K562 (cell line): ENCODE results near the gene ICA1. TPM values are rescaled to one million over a fixed set of nuclear protein-coding genes. Genes with fewer than 3 reads are reported as not detected.

ENCODE experiments used
- ATAC-seq: fragments of 200-7000 bp; cut with Tn5 transposase; 3 replicates; pipeline ENCODE4 v1.9.1; 2020; ENCODE audit warnings: moderate library complexity
- BruUV-seq: library from RNA; stranded (reverse); fragments of 400-500 nt; replicated peaks from 2 replicates; lab custom pipeline; 2021; lab: Mats Ljungman, UMichigan
- CTCF ChIA-PET: fragments of 300-600 bp; formaldehyde crosslinking; extraction: SDS; loops from one replicate; lab custom pipeline; 2021; ENCODE audit warnings: low intra/inter-chr PET ratio; lab: Yijun Ruan, JAX
- POLR2A ChIA-PET: fragments of 300-600, 350-650 bp; sonication (Branson Sonifier 250); formaldehyde crosslinking; extraction: SDS; loops from one replicate; lab custom pipeline; 2021; ENCODE audit warnings: antibody characterized with exemption, inconsistent platforms; lab: Yijun Ruan, JAX
- DNase-seq, 4 experiments: peaks; one replicate each; pipeline versions ENCODE4 v3.0.0 to v3.0.0-alpha.2; 2011 to 2018; ENCODE audit warnings: low spot score in 3 of 4, mixed read lengths in 3 of 4; ENCODE audit errors: extremely low read depth in 1 of 4
- FAIRE-seq: peaks from 2 replicates; lab custom pipeline; 2011; peaks lifted over from hg19 to GRCh38; lab: Jason Lieb, UNC
- H2AFZ ChIP-seq: 2 replicates; pipeline ENCODE4 v1.6.0; 2011; ENCODE audit warnings: low read depth, low read length, control low read depth, inconsistent platforms
- H3K27ac ChIP-seq: fragments of 200-600 bp; 3 replicates; pipeline ENCODE4 v1.8.0; 2011; ENCODE audit warnings: low read depth, mild to moderate bottlenecking, control low read depth, inconsistent platforms, low read length, moderate library complexity, mixed read lengths; ENCODE audit errors: extremely low read depth
- H3K27me3 ChIP-seq, 2 experiments: fragments of 300-600 bp in 1 of 2; 2 replicates in 1 of 2; 3 replicates in 1 of 2; pipeline versions ENCODE4 v1.6.0 to v1.8.0; 2011; ENCODE audit warnings: inconsistent platforms in 2 of 2, low read length in 2 of 2, mild to moderate bottlenecking in 1 of 2, mixed read lengths in 1 of 2, moderate library complexity in 1 of 2; ENCODE audit not compliant: control insufficient read depth in 2 of 2, insufficient read depth in 2 of 2
- H3K36me3 ChIP-seq: fragments of 300-600 bp; 3 replicates; pipeline ENCODE4 v1.8.0; 2011; ENCODE audit warnings: mild to moderate bottlenecking, low read length, inconsistent platforms; ENCODE audit not compliant: control insufficient read depth, insufficient read depth
- H3K4me1 ChIP-seq, 2 experiments: fragments of 200-600 bp in 1 of 2; replicated peaks in 1 of 2; 2 replicates in 1 of 2; 3 replicates in 1 of 2; pipeline versions ENCODE4 v1.5.1 to v1.8.0; 2011; ENCODE audit warnings: inconsistent platforms in 2 of 2, low read length in 2 of 2, mild to moderate bottlenecking in 1 of 2, mixed read lengths in 1 of 2, moderate library complexity in 1 of 2; ENCODE audit not compliant: control insufficient read depth in 2 of 2, insufficient read depth in 2 of 2
- H3K4me2 ChIP-seq: 2 replicates; pipeline ENCODE4 v1.6.1; 2011; ENCODE audit warnings: low read length, control low read depth, inconsistent platforms, mixed read lengths; ENCODE audit not compliant: insufficient read depth
- H3K4me3 ChIP-seq: fragments of 200-600 bp; sonication (generic), shearing (Covaris generic); 2 replicates; pipeline ENCODE4 v1.5.1; 2016; ENCODE audit warnings: control low read depth, inconsistent platforms
- H3K79me2 ChIP-seq: fragments of 200-600 bp; 3 replicates; pipeline ENCODE4 v1.8.0; 2011; ENCODE audit warnings: low read length, inconsistent platforms; ENCODE audit not compliant: control insufficient read depth, insufficient read depth
- H3K9ac ChIP-seq, 2 experiments: 2 replicates each; pipeline versions ENCODE4 v1.6.0 to v1.6.1; 2011; ENCODE audit warnings: low read depth in 2 of 2, low read length in 2 of 2, control low read depth in 1 of 2, inconsistent platforms in 1 of 2, mild to moderate bottlenecking in 1 of 2, mixed read lengths in 1 of 2; ENCODE audit not compliant: insufficient read depth in 1 of 2
- H3K9me1 ChIP-seq: one replicate; pipeline ENCODE4 v1.6.0; 2011; ENCODE audit warnings: inconsistent platforms, mild to moderate bottlenecking, low read length, moderate library complexity; ENCODE audit not compliant: control insufficient read depth, insufficient read depth
- H3K9me3 ChIP-seq: replicated peaks from 2 replicates; pipeline ENCODE4 v1.5.1; 2011; ENCODE audit warnings: low read depth, low read length, inconsistent platforms; ENCODE audit not compliant: control insufficient read depth, insufficient read depth
- H4K20me1 ChIP-seq: replicated peaks from 2 replicates; pipeline ENCODE4 v1.6.1; 2011; ENCODE audit warnings: low read length, inconsistent platforms, mixed read lengths; ENCODE audit not compliant: control insufficient read depth, insufficient read depth
- CAMTA2 ChIP-seq: fragments of 250-450 bp; sonication (Bioruptor Pico); conservative IDR thresholded peaks from 2 replicates; pipeline ENCODE4 v1.5.1; 2022
- FOXJ3 ChIP-seq: sonication (generic); formaldehyde crosslinking; IDR thresholded peaks from 2 replicates; pipeline ENCODE4 v1.4.0; 2020; ENCODE audit warnings: mild to moderate bottlenecking, missing genetic modification reagents
- GABPB2 ChIP-seq: fragments of 250-450 bp; sonication (Bioruptor Pico); conservative IDR thresholded peaks from 2 replicates; pipeline ENCODE4 v1.5.1; 2021; ENCODE audit warnings: mild to moderate bottlenecking
- MTA3 ChIP-seq: fragments of 450-650 bp; formaldehyde crosslinking; IDR thresholded peaks from 2 replicates; pipeline ENCODE4 v1.6.1; 2017; ENCODE audit warnings: mild to moderate bottlenecking, borderline replicate concordance
- PHB2 ChIP-seq: fragments of 450-650 bp; IDR thresholded peaks from 2 replicates; pipeline ENCODE4 v1.6.1; 2017; ENCODE audit warnings: low read depth
- SMAD4 ChIP-seq: fragments of 250-450 bp; sonication (Bioruptor Pico); conservative IDR thresholded peaks from 2 replicates; pipeline ENCODE4 v1.8.0; 2021; ENCODE audit warnings: inconsistent platforms, mild to moderate bottlenecking, moderate library complexity
- WGBS: fragments of 100-300 bp; shearing (Covaris generic); methylation state at CpG from one replicate; pipeline ENCODE4 v1.1.6; 2016; ENCODE audit warnings: low coverage, mixed read lengths; ENCODE audit not compliant: insufficient coverage; ENCODE audit errors: missing lambda C conversion rate; 5-methylcytosine and 5-hydroxymethylcytosine counted together
- in situ Hi-C: fragments of 300-500 bp; cut with MboI; formaldehyde crosslinking; loops from 4 replicates; pipeline ENCODE4 v1.15.0; 2018; ENCODE audit warnings: inconsistent platforms, mixed read lengths
- intact Hi-C: fragments of 100-400 bp; cut with micrococcal nuclease; formaldehyde crosslinking; loops from 2 replicates; pipeline ENCODE4 v1.14.2; 2022
- polyA plus RNA-seq, 8 experiments: library from polyadenylated mRNA; depleted of rRNA in 4 of 8; stranded (reverse) in 5 of 8; unstranded in 3 of 8; fragments of >200 nt; fragmentation: Nextera tagmentation in 2 of 8; fragmentation: Illumina TruSeq in 1 of 8; extraction: Ambion mirVana in 2 of 8; extraction: Trizol in 1 of 8; gene quantifications; 2 replicates each; pipeline versions ENCODE4 v1.2.1 to v1.2.3, GENCODE V29; 2011 to 2014; ENCODE audit warnings: inconsistent platforms in 1 of 8, missing spikeins in 1 of 8
- total RNA-seq, 7 experiments: library from RNA; depleted of rRNA in 6 of 7; stranded (reverse); fragments of >200 nt in 6 of 7; fragmentation: Illumina TruSeq in 2 of 7; extraction: Trizol in 2 of 7; gene quantifications; 2 replicates each; pipeline versions ENCODE4 v1.2.1 to v1.2.3, GENCODE V29; 2011 to 2021; ENCODE audit warnings: low replicate concordance in 1 of 7
- TF ChIP-seq, protein P1 (sequence below): fragments of 250-450 bp; sonication (Bioruptor Pico); IDR thresholded peaks from 2 replicates; pipeline ENCODE4 v1.4.0; 2020

The ICA1 gene
- total and polyA plus RNA-seq, 9 of the 15 experiments (the other 6 are each of a cell fraction or from before 2014, with no cell fraction given): 7.1 to 22.3 (median 16.4) TPM

DNA sequence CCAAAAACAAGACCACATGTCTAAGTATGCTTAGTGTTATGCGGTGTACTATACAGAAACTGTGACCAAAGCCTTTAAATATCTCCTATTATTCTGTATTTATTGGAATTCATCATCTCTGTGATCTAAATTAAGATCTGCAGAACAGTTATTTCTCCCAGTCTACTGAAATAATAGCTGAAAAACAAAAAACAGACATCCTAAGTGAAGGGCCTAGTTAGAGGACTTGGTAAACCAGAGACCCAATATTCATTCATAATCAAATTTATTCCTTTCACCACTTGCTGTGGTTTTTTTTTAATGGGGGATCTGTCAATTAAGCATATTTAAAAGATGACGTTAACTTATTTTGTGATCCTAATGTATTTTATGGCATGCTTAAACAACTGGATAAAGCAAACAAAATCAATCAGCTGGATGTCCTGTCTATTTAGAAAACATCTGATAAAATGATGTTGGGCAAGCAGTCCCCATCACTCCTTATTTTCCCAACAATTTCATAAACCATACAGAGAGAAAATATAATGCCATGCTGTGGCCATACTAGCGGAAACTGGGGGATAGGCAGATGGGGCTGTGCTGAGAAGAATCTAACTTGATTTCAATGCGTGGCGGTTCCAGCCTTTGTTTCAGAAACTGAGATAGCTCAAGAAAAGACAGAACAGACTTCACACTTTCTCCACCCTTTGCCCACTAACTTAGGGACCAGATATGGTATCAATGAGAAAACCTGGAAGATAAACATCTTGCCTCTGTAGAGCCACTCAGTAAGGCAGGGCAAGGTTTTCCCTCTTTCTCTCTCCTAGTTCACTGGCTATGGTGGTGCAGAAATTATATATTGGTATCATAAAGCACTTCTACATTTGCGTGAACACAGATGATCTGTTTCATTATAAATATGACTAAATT lies 32.9 kb downstream of the ICA1 start (continued):
- no peak for TF ChIP-seq PHB2

DNA sequence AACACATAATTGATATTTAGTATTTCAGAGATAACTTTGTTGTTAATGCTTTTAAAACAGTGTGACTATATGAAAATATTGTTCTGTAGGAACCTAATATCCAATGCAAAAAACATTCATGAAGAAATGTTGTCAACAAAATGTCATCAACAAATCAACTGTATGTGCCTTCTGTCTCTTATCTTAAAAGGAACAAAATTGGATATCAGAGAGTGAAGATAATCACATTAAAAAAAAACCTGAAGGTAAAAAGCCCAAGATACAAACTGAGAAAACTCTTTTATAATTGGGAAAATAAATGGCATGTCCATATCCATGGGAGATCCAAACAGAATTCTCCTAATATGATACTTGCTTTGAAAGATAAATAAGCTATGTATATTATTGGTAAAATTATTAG lies 33.9 kb downstream of the ICA1 start:
- POLR2A ChIA-PET: no interaction called here
- in situ Hi-C loops: no loop called here

DNA sequence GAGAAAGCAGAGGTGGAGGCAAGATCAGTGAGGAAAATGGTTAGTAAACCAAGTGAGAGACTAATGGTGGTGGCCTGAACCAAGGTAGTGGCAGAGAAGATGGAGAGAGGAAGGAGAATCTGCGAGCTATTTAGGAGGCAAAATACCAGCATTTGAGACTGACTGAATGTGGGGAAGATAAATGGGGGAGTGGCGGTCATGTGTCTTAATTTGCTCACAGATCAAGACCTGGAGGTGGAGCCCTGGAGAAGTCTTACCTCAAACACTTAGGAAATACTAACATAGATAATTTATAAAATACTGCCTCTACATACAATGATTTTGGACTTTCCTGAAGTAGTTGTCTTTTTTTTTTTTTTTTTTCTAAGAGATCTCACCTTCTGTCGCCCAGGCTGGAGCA lies 34.7 kb downstream of the ICA1 start:
- no TSS peak for BruUV-seq
- TF ChIP-seq FOXJ3: no peak
- no peak for TF ChIP-seq MTA3
- TF ChIP-seq GABPB2 (CRISPR knock-in tag): no peak
- TF ChIP-seq, protein P1, sequence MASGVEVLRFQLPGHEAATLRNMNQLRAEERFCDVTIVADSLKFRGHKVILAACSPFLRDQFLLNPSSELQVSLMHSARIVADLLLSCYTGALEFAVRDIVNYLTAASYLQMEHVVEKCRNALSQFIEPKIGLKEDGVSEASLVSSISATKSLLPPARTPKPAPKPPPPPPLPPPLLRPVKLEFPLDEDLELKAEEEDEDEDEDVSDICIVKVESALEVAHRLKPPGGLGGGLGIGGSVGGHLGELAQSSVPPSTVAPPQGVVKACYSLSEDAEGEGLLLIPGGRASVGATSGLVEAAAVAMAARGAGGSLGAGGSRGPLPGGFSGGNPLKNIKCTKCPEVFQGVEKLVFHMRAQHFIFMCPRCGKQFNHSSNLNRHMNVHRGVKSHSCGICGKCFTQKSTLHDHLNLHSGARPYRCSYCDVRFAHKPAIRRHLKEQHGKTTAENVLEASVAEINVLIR (CRISPR knock-in tag): no peak
- FAIRE-seq: no peak

More for the DNA sequence above, 33.9 kb downstream of the ICA1 start:
- no peaks in the 10 kb centered on the region; the same call in 2 of the 3 replicates for H3K36me3 ChIP-seq
- no peak overlapping the region for H3K9ac ChIP-seq
- H3K9me3 ChIP-seq: no peaks in the 10 kb centered on the region
- intact Hi-C loops: no loop called here
- no peaks in the 10 kb centered on the region for H3K79me2 ChIP-seq
- no peak overlapping the region for H2AFZ ChIP-seq
- peaks cover 3 to 21% of the 10 kb centered on the region in 2 experiments; a peak in 3 of 5 replicates for H3K4me1 ChIP-seq
- no peaks in the 10 kb centered on the region for H3K9me1 ChIP-seq
- TF ChIP-seq CAMTA2 (no peak), SMAD4 (CRISPR knock-in tag) (no peak)
- TF ChIP-seq, all 486 proteins: peak for 0
- Histone ChIP-seq H3K27me3 (no peaks in the 10 kb centered on the region), H3K27ac (no peak overlapping the region), H3K4me3 (no peak overlapping the region), H4K20me1 (no peaks in the 10 kb centered on the region), H3K4me2 (no peak overlapping the region)
- no TSS peak for BruUV-seq
- CTCF ChIA-PET: no interaction called here
- DNase-seq: no peak
- ATAC-seq: no peak
- FAIRE-seq: no peak

More for the DNA sequence above, 34.7 kb downstream of the ICA1 start:
- DNase-seq (no peak), ATAC-seq (no peak)
- in situ Hi-C loops (no loop called here), intact Hi-C loops (no loop called here)
- no peak overlapping the region for H3K9ac ChIP-seq
- H3K27me3 ChIP-seq: no peaks in the 10 kb centered on the region
- H3K36me3 ChIP-seq: no peaks in the 10 kb centered on the region; the same call in 2 of the 3 replicates
- H2AFZ ChIP-seq: no peak overlapping the region
- H3K4me3 ChIP-seq: no peak overlapping the region
- H3K9me1 ChIP-seq: no peaks in the 10 kb centered on the region
- peaks cover 3 to 14% of the 10 kb centered on the region in 2 experiments; a peak in 3 of 5 replicates for H3K4me1 ChIP-seq
- H3K27ac ChIP-seq: no peak overlapping the region
- CTCF ChIA-PET: no interaction called here
- no peaks in the 10 kb centered on the region for H4K20me1 ChIP-seq
- no peak overlapping the region for H3K4me2 ChIP-seq
- H3K79me2 ChIP-seq: no peaks in the 10 kb centered on the region
- WGBS: 70% methylated on average over 3 of the region's 3 CpGs
- POLR2A ChIA-PET: no interaction called here
- H3K9me3 ChIP-seq: no peaks in the 10 kb centered on the region
